Astrocyte (in vitro differentiated cells and primary cell): ENCODE results near the gene BEST1.

Source experiments
- EZH2 ChIP-seq: IDR thresholded peaks from 2 replicates; pipeline ENCODE4 v1.6.1; 2012; ENCODE audit warnings: mild to moderate bottlenecking, low read length, inconsistent platforms; ENCODE audit not compliant: insufficient read depth
- TF ChIP-seq, protein P1 (sequence below): IDR thresholded peaks from 2 replicates; pipeline ENCODE4 v1.5.1; 2011; ENCODE audit warnings: low read depth, mild to moderate bottlenecking, inconsistent platforms, low read length, moderate library complexity; ENCODE audit not compliant: insufficient read depth

GRCh38 chr11:61921446-61921845 lies 28.7 kb upstream of the BEST1 start:
- TF ChIP-seq, protein P1, sequence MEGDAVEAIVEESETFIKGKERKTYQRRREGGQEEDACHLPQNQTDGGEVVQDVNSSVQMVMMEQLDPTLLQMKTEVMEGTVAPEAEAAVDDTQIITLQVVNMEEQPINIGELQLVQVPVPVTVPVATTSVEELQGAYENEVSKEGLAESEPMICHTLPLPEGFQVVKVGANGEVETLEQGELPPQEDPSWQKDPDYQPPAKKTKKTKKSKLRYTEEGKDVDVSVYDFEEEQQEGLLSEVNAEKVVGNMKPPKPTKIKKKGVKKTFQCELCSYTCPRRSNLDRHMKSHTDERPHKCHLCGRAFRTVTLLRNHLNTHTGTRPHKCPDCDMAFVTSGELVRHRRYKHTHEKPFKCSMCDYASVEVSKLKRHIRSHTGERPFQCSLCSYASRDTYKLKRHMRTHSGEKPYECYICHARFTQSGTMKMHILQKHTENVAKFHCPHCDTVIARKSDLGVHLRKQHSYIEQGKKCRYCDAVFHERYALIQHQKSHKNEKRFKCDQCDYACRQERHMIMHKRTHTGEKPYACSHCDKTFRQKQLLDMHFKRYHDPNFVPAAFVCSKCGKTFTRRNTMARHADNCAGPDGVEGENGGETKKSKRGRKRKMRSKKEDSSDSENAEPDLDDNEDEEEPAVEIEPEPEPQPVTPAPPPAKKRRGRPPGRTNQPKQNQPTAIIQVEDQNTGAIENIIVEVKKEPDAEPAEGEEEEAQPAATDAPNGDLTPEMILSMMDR: no peak
- no peak for TF ChIP-seq EZH2
